Sciatic nerve (tissue), 2 donors: ENCODE data around the gene TMEM87B. TPM values are rescaled to one million over a fixed set of nuclear protein-coding genes. Genes with fewer than 3 reads are reported as not detected.
A peak's percentile ranks its signal among the peaks of the same experiment; 100 is the strongest.
"Not testable (repeated sequence)": the region's sequence is repeated elsewhere in the genome, so short reads cannot be mapped to it uniquely, and the experiment has no call there.

Experiments
- ATAC-seq: fragments of 200-7000 bp; cut with Tn5 transposase; one replicate; pipeline ENCODE4 v1.9.1; 2020; ENCODE audit warnings: mild to moderate bottlenecking, moderate library complexity
- DNase-seq: peaks from one replicate; pipeline ENCODE4 v3.0.0-alpha.2; 2020; ENCODE audit warnings: low spot score
- intact Hi-C: fragments of 100-400 bp; cut with DNase I; formaldehyde crosslinking; loops from one replicate; pipeline ENCODE4 v1.14.2; 2022
- total RNA-seq: library from RNA; stranded (reverse); fragmentation: NEBNext Ultra II Directional; extraction: Animal tissue kit (Norgen Biotek cat#: 25700); gene quantifications from one replicate; pipeline ENCODE4 v1.2.1, GENCODE V29; 2021
- donor health status: DM: no; HTN: no; CAD: no.
- donor health status: DM: no; HTN: no; CAD: no.

Gene TMEM87B
- total RNA-seq, 1 donor from 2014 or later: 21.4 TPM

DNA sequence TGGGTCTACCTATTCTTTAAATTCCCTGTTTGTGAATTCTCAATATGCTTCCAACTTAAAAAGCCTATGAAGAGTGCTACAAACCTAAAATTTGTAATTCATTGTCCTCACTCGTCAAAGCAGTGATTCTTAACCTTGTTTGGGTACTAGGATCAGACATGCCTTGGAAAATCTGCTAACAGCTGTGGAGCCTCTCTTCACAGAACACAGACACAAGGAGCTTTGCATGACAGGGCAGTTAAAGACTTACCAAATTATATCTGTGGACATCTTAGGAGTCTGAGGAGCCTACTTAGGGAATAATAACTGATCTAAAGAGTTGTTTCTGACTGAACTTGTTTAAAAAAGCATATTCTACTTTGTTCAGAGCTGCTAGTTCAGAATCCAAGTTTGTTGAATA, 38.1 kb downstream of the TMEM87B start:
- ATAC-seq (no peak), DNase-seq (no peak)
- intact Hi-C loops: no loop called here

- intact Hi-C loops: no loop called here
- ATAC-seq: no peak
- no peak for DNase-seq
Observed at GRCh38 chr2:112095681-112096080, 40.6 kb downstream of the TMEM87B start.

DNA sequence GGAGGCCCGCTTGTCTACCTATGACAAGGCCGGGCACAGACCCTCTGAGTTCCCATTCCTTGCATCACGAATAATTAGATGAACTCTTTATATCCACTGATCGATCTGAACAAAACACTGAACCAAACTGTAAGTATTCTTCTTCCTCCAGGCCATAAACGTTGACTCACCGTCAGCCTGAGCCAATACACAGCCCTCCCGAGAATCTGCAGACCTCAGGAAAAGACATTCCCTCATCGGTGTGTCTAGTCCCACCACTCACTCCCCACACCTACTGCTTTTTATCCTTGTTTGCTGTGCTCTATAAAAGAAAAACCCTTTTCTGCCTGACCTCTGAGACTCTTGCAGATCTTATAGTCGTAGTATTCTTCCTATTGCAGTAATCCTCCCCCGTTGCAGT, 41.0 kb downstream of the TMEM87B start:
- intact Hi-C loops: no loop called here
- ATAC-seq (no peak), DNase-seq (no peak)

GRCh38 chr2:112108178-112108832, 53.2 kb downstream of the TMEM87B start:
- intact Hi-C loops: no loop called here
- ATAC-seq (no peak), DNase-seq (no peak)

DNA sequence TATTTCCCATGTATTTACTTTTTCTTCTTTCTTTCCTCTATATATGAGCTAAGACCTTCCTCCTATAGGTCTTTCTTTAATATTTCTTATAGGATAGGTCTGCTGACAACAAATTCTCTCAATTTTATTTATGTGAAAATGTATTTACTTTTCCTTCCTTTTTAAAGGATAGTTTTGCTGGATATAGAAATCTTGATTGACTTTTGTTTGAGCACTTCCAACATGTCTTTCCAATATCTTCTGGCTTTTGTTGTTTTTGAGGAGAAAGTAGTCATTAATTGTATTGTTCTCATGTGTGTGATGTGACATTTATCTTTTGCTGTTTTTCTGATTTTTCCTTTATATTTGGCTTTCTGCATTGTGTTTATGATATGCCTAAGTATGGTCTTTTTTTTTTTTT, 54.2 kb downstream of the TMEM87B start:
- intact Hi-C loops: no loop called here
- no peak for ATAC-seq
- DNase-seq: no peak

DNA sequence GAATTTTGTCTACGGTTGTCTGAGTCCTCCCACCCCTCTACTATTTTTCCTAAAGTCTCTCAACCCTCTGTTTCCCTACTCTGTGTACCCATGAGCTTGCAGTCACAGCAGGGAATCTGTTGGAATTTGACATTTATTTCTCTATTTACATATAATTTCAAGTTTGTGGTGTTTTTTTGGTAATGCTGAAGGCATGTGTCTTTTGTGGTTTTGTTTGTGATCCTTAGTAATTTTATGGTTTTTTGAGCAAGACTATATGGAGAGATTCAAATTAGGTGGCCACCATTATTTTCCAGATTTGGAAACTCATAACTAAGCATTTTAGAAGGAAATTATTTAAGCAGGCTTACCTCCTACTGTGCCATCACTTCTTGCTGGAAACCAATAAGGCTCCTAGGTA, 55.9 kb downstream of the TMEM87B start:
- intact Hi-C loops: no loop called here
- ATAC-seq: no peak
- no peak for DNase-seq

DNA sequence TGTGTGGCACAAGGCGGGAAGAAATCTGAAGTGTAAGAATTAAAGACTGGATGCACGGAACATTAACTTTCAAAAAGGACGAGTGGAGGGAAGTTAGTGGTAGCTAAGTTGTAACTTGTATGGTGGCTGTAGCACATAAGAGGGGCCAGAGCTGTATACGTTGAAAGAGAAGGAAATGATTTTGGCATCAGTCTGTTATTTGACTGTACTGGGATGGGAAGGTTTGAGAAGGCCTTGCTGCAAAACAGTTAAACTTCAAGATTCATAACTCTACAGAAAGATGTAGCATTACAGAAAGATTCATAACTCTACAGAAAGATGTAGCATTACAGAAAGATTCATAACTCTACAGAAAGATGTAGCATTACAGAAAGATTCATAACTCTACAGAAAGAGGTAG, 58.3 kb downstream of the TMEM87B start:
- intact Hi-C loops, DNase-seq, ATAC-seq: not testable (repeated sequence)

DNA sequence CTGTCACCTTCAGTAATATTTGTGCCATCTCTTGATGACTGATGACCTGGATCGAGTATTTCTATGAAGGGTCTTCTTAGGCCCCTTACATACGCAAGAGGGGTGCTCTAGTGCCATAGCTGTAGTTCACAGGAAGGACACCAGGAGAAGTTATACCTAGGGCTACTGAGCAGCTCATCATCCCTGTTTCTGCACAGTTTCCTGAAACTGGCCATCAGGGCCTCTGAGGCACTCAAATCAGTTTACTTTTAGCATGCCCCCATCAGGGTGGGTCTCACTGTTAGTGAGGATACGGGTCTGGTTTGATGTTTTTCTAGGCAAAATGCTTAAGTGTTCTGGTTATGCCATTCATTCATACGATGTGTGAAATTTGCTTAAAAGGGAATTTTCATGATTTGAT, 63.1 kb downstream of the TMEM87B start:
- DNase-seq: no peak
- no peak for ATAC-seq
- intact Hi-C loops: no loop called here

DNA sequence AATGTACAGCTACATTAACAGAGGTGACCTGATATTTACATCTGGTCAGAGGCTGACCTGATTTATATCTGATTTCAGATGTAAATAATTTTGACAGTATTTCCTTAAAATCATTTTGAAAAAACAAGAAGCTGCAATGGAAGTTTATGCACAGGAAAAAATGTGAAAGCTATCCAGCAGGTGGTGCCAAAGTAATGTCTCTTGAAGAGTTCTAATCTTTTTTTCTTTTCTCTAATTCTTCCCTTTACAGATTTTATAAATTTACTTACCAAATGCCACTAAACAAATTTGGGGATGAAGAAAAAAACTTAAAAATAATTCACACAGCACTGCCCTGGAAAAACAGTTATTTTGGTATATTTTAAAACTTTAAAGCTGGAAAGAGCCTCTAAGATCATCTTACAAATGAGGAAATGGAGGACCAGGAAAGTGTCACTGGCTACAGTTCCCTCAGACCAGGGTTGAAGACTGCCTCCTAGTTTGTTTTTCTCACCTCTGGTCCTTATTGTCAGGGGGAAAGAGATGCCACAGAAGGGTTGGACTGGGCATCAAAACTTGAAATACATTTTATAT, 66.7 kb downstream of the TMEM87B start:
- no peak for DNase-seq
- intact Hi-C loops: no loop called here
- no peak for ATAC-seq

- ATAC-seq: no peak
- no peak for DNase-seq
- intact Hi-C loops: no loop called here
Observed at GRCh38 chr2:112129060-112129459, 74.0 kb downstream of the TMEM87B start.

DNA sequence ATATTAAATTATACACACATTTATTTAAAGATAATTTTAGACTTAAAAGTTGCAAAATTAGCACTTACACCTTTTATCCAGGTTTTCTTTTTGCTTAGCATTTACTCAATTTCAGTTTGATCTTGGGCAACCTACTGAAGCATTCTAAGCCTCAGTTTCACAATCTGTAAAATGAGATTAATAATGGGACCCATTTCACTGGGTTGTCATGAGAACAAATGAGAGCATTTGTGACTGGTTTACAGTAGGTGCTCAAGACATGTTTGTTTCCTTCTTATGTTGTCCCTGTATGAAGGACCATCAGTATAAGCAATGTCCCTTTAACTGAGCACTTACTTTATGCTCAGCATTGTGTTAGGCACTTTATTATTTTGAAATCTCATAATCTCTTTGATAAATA, 78.3 kb downstream of the TMEM87B start:
- intact Hi-C loops: no loop called here
- no peak for DNase-seq
- ATAC-seq: no peak

- intact Hi-C loops: no loop called here
- DNase-seq: no peak
- ATAC-seq: no peak
Observed at GRCh38 chr2:112134120-112134519, 79.1 kb downstream of the TMEM87B start.

DNA sequence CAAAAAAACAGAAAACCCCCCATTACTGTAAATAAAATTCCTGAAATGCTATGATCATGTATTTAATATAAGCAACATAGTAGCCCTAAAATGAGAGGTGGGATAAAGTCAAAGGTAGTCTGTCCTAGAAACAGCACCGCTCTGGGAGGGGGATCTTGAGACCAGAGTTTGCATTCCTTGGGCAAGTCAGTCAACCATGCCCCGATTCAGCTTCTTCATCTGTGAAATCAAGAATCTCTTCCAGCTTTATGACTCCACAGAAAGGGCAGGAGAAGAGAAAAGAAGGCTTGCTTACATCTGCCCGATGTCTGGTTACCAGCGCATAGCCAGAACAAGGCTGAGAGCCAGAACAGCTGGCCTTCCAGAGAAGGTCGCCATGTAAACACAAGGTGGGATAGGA, 81.0 kb downstream of the TMEM87B start:
- ATAC-seq (no peak), DNase-seq (no peak)
- intact Hi-C loops: no loop called here

DNA sequence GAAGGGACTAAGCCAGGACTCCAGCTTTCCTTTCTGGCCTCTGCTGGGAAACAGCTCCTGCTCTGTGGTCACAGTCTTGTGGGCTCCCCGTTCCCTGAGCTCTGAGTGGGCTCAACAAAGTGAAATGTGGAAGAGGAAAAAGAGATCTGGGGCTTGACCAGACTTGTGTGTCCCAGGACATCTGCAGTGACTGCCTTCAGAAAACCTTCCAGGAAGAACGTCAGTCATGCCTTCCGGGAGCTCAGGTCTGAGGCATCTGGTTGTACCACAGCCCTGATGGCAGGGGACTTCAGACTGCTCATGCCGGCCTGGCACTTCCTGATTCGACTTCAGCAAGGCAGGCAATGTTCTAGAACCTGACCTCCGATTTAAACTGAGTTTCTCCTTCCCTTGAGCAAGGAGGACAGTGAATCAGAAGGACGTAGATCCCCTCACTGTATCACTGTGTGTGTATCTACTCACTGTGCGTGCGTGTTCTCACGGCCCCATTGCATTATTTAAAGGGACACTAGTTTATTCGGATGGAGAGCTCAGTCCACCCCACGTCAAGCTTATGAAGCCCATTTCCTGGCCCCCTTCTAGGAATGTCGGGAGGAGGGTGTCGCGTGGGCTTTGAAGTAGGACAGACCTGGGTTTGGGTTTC, 82.6 kb downstream of the TMEM87B start:
- DNase-seq: no peak

DNA sequence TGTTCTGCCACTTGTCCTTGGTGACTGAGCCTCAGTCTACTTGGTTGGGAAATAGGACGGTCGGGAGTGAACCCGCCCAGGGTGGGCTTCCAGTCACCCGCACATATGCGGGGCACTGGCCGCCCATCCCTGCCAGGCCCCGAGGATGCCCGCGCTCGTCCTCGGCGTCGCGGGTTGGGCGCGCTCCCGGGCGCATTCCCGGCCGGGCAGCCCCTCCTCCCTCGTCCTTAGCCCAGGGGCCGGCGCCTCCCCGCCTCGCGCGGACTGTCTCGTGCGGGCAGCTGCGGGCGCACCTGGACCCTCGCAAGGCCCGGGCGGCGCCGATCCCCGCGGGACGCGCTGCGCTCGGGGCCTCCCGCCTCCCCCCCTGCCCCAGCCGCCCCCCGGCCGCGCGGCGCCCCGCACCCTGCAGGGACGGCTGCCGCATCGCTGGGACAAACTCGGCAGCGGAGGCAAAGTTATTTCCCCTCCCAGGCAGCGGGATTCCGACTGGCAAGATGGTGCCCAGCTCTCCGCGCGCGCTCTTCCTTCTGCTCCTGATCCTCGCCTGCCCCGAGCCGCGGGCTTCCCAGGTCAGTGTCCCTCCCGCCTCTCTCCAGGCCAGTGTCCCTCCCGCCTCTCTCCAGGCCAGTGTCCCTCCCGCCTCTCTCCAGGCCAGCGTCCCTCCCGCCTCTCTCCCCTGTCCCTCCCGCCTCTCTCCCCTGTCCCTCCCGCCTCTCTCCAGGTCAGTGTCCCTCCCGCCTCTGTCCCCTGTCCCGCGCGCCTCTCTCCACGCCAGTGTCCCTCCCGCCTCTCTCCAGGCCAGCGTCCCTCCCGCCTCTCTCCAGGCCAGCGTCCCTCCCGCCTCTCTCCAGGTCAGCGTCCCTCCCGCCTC, 83.3 kb downstream of the TMEM87B start, which contains the start of gene FBLN7:
Gene FBLN7 (plus strand): TSS at position 227 of the 874 bp plus-strand sequence. CDS start 271 bp downstream, at position 498.
- intact Hi-C loops: no loop called here
- DNase-seq (no peak), ATAC-seq (peak; percentile 64)

More for the DNA sequence above, 82.6 kb downstream of the TMEM87B start:
- intact Hi-C loops: no loop called here
- peak; percentile 52 for ATAC-seq

DNA sequence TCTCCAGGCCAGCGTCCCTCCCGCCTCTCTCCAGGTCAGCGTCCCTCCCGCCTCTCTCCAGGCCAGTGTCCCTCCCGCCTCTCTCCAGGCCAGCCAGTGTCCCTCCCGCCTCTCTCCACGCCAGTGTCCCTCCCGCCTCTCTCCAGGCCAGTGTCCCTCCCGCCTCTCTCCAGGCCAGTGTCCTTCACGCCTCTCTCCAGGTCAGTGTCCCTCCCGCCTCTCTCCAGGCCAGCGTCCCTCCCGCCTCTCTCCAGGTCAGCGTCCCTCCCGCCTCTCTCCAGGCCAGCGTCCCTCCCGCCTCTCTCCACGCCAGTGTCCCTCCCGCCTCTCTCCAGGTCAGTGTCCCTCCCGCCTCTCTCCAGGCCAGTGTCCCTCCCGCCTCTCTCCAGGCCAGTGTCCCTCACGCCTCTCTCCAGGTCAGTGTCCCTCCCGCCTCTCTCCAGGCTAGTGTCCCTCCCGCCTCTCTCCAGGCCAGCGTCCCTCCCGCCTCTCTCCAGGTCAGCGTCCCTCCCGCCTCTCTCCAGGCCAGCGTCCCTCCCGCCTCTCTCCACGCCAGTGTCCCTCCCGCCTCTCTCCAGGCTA, 84.1 kb downstream of the TMEM87B start:
- ATAC-seq, DNase-seq, intact Hi-C loops: not testable (repeated sequence)

DNA sequence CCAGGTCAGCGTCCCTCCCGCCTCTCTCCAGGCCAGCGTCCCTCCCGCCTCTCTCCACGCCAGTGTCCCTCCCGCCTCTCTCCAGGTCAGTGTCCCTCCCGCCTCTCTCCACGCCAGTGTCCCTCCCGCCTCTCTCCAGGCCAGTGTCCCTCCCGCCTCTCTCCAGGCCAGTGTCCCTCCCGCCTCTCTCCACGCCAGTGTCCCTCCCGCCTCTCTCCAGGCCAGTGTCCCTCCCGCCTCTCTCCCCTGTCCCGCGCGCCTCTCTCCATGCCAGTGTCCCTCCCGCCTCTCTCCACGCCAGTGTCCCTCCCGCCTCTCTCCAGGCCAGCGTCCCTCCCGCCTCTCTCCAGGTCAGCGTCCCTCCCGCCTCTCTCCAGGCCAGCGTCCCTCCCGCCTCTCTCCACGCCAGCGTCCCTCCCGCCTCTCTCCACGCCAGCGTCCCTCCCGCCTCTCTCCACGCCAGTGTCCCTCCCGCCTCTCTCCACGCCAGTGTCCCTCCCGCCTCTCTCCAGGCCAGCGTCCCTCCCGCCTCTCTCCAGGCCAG, 84.7 kb downstream of the TMEM87B start:
- DNase-seq: not testable (repeated sequence)

GRCh38 chr2:112140205-112140802, 85.2 kb downstream of the TMEM87B start:
- DNase-seq (no peak), ATAC-seq (peak; percentile 18)
- intact Hi-C loops: no loop called here

More for the DNA sequence above, 84.7 kb downstream of the TMEM87B start:
- intact Hi-C loops, ATAC-seq: not testable (repeated sequence)
